Transverse colon (tissue), 4 donors: ENCODE data around the gene ULBP2.

Experiments
- POLR2AphosphoS5 ChIP-seq, 3 donors: sonication (generic); formaldehyde crosslinking; IDR thresholded peaks; one replicate each; pipeline ENCODE4 v1.6.1; 2016; ENCODE audit warnings: antibody characterized with exemption in 3 of 3
- TF ChIP-seq, protein P1 (sequence below), 5 experiments: fragments of 200-600 bp in 3 of 5; fragments of 450-650 bp in 2 of 5; sonication (generic) in 3 of 5; IDR thresholded peaks; 1 replicate in 2 of 5; 2 replicates in 3 of 5; pipeline ENCODE4 v1.5.1; 2016 to 2017; ENCODE audit warnings: antibody characterized with exemption in 5 of 5, inconsistent platforms in 3 of 5, mild to moderate bottlenecking in 2 of 5, moderate library complexity in 1 of 5

DNA sequence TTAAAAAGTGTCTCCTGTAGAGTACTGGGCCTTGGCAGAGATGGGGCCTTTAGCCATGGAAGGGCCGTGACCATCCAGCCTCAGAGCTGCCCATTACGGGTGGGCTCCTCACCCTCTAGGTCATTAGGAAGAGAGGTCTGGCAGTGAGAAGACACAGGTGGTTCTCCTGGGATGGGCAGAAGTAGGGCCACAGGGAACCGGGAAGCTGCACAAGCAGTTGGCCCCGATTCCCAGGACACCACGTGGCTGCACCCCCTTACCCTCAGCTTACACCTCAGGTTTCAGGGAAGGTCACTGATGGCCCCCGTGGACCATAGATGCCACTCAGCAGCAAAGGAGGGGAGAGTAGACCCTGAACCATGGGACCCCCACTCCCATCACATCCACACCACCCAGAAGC lies 20.5 kb upstream of the ULBP2 start:
- TF ChIP-seq, protein P1, sequence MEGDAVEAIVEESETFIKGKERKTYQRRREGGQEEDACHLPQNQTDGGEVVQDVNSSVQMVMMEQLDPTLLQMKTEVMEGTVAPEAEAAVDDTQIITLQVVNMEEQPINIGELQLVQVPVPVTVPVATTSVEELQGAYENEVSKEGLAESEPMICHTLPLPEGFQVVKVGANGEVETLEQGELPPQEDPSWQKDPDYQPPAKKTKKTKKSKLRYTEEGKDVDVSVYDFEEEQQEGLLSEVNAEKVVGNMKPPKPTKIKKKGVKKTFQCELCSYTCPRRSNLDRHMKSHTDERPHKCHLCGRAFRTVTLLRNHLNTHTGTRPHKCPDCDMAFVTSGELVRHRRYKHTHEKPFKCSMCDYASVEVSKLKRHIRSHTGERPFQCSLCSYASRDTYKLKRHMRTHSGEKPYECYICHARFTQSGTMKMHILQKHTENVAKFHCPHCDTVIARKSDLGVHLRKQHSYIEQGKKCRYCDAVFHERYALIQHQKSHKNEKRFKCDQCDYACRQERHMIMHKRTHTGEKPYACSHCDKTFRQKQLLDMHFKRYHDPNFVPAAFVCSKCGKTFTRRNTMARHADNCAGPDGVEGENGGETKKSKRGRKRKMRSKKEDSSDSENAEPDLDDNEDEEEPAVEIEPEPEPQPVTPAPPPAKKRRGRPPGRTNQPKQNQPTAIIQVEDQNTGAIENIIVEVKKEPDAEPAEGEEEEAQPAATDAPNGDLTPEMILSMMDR (IDR thresholded peaks at IDR 0.05), result no peak
- no peak for TF ChIP-seq POLR2AphosphoS5 (IDR thresholded peaks at IDR 0.05)
